ENCODE data around the gene CLN5.

DNA sequence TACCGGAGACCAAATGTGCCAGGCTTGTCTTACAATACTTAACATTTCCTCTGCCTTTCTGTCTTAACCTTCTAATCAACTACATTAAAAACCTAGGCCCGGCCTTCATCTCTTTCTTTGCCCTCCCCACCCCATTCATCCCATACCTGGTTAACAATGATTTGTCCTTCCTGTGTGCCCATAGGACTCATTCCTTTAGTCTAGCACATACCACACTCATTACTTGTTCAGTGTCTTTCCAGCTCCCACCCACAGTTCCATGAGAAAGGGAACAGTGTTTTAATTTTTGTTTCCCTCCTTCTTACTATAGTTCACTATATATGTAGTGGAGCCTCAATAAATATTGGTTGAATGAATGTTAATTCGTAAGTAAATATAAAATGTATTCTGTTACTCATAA, 2.4 kb downstream of the CLN5 start:
- no peak for TF ChIP-seq POLR2A (IDR thresholded peaks at IDR 0.05)
- TF ChIP-seq, protein P1, sequence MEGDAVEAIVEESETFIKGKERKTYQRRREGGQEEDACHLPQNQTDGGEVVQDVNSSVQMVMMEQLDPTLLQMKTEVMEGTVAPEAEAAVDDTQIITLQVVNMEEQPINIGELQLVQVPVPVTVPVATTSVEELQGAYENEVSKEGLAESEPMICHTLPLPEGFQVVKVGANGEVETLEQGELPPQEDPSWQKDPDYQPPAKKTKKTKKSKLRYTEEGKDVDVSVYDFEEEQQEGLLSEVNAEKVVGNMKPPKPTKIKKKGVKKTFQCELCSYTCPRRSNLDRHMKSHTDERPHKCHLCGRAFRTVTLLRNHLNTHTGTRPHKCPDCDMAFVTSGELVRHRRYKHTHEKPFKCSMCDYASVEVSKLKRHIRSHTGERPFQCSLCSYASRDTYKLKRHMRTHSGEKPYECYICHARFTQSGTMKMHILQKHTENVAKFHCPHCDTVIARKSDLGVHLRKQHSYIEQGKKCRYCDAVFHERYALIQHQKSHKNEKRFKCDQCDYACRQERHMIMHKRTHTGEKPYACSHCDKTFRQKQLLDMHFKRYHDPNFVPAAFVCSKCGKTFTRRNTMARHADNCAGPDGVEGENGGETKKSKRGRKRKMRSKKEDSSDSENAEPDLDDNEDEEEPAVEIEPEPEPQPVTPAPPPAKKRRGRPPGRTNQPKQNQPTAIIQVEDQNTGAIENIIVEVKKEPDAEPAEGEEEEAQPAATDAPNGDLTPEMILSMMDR (IDR thresholded peaks at IDR 0.05): no peak
- no peak for TF ChIP-seq POLR2AphosphoS5 (IDR thresholded peaks at IDR 0.05; ENCODE audit: insufficient read depth in 1 of 2, low read depth in 1 of 2)

Measured in vagina (tissue), 2 donors.